HG03045 (cell line): Measurements from ENCODE around the gene ESR1.

Source experiments
- ATAC-seq: cut with Tn5 transposase; IDR thresholded peaks from one replicate; pipeline ENCODE4 v1.9.1; 2021; ENCODE audit warnings: mild to moderate bottlenecking, moderate library complexity; ENCODE audit not compliant: unreplicated experiment

Gene ESR1

GRCh38 chr6:151807513-151808370 lies at the start of gene ESR1:
TSS of gene ESR1 (plus strand) at chr6:151807682. CDS start at chr6:151807913, 231 bp downstream.
- ATAC-seq: no peak

- ATAC-seq: no peak
These were observed 47.0 kb upstream of the ESR1 start for GRCh38 chr6:151760486-151760885.

- ATAC-seq: no peak
These were observed 45.6 kb upstream of the ESR1 start for GRCh38 chr6:151761851-151762250.

- ATAC-seq: no peak
These were observed 44.7 kb upstream of the ESR1 start for GRCh38 chr6:151762817-151763216.

GRCh38 chr6:151763303-151763702 lies 44.2 kb upstream of the ESR1 start:
- ATAC-seq: no peak

- ATAC-seq: peak; percentile 85
These were observed 43.4 kb upstream of the ESR1 start for GRCh38 chr6:151763938-151764680.

- peak; percentile 65 for ATAC-seq
These were observed 42.0 kb upstream of the ESR1 start for GRCh38 chr6:151765444-151765886.

- no peak for ATAC-seq
These were observed 35.0 kb upstream of the ESR1 start for GRCh38 chr6:151772446-151772845.

- ATAC-seq: no peak
These were observed 34.1 kb upstream of the ESR1 start for GRCh38 chr6:151773382-151773781.

- ATAC-seq: no peak
These were observed 24.9 kb upstream of the ESR1 start for GRCh38 chr6:151782560-151782959.

- no peak for ATAC-seq
These were observed 23.8 kb upstream of the ESR1 start for GRCh38 chr6:151783692-151784091.

- no peak for ATAC-seq
These were observed 22.9 kb upstream of the ESR1 start for GRCh38 chr6:151784441-151785214.

GRCh38 chr6:151796842-151797530 lies 10.5 kb upstream of the ESR1 start:
- no peak for ATAC-seq

- no peak for ATAC-seq
These were observed 3.7 kb upstream of the ESR1 start for GRCh38 chr6:151803743-151804142.

- no peak for ATAC-seq
These were observed 2.7 kb upstream of the ESR1 start for GRCh38 chr6:151804585-151805285.

GRCh38 chr6:151805286-151805840 lies 2.1 kb upstream of the ESR1 start:
- ATAC-seq: no peak

GRCh38 chr6:151806757-151807512 lies 547 bp upstream of the ESR1 start:
- ATAC-seq: no peak

- ATAC-seq: no peak
These were observed 1.1 kb downstream of the ESR1 start for GRCh38 chr6:151808371-151809241.
